ENCODE results near the gene SLC45A3. TPM values are rescaled to one million over a fixed set of nuclear protein-coding genes. Genes with fewer than 3 reads are reported as not detected.
A peak's percentile ranks its signal among the peaks of the same experiment; 100 is the strongest.

SLC45A3 gene
- total RNA-seq, 4 donors from 2014 or later = 1.2 to 3.1 (median 1.4) TPM

- intact Hi-C loops (cut with DNase I) = no loop called here
- 69 to 85% methylated on average over 13 of the region's 15 CpGs for WGBS, 2 donors
- peaks cover 10 to 56% (median 11%) of the 10 kb centered on the region in 3 donors for H3K4me1 ChIP-seq
- no peaks in the 10 kb centered on the region for H3K36me3 ChIP-seq
- H3K27me3 ChIP-seq = peaks cover 0 to 1% (median 0%) of the 10 kb centered on the region in 4 donors
- no peaks in the 10 kb centered on the region for H3K9me3 ChIP-seq
- H3K27ac ChIP-seq = no peak overlapping the region
- TF ChIP-seq CTCF (IDR thresholded peaks at IDR 0.05) = no peak
- TF ChIP-seq POLR2A (IDR thresholded peaks at IDR 0.05) = no peak
- no peak overlapping the region for H3K4me3 ChIP-seq
- no peak for DNase-seq
These were observed 18.1 kb downstream of the SLC45A3 start for GRCh38 chr1:205662135-205662738.

- H3K36me3 ChIP-seq = no peaks in the 10 kb centered on the region
- H3K4me3 ChIP-seq = no peak overlapping the region
- no peak for DNase-seq
- 72 to 77% methylated on average over 7 to 10 of the region's 16 CpGs for WGBS, 2 donors
- intact Hi-C loops (cut with DNase I) = no loop called here
- no peak overlapping the region for H3K27ac ChIP-seq
- no peaks in the 10 kb centered on the region for H3K9me3 ChIP-seq
- H3K27me3 ChIP-seq = peaks cover 0 to 7% (median 0%) of the 10 kb centered on the region in 4 donors
- no peak for TF ChIP-seq CTCF (IDR thresholded peaks at IDR 0.05)
- peaks cover 10 to 50% (median 11%) of the 10 kb centered on the region in 3 donors for H3K4me1 ChIP-seq
These were observed 18.7 kb downstream of the SLC45A3 start for GRCh38 chr1:205661429-205662134.

- 17 to 80% methylated on average over 1 of the region's 8 CpGs for WGBS, 2 donors
- no peaks in the 10 kb centered on the region for H3K36me3 ChIP-seq
- peaks cover 9 to 38% (median 11%) of the 10 kb centered on the region in 3 donors for H3K4me1 ChIP-seq
- H3K4me3 ChIP-seq = no peak overlapping the region
- H3K27me3 ChIP-seq = peaks cover 0 to 7% (median 0%) of the 10 kb centered on the region in 4 donors
- intact Hi-C loops (cut with DNase I) = no loop called here
- no peak for TF ChIP-seq CTCF (IDR thresholded peaks at IDR 0.05)
- TF ChIP-seq POLR2A (IDR thresholded peaks at IDR 0.05) = no peak
- DNase-seq = no peak
- H3K9me3 ChIP-seq = no peaks in the 10 kb centered on the region
- no peak overlapping the region for H3K27ac ChIP-seq
These were observed 19.9 kb downstream of the SLC45A3 start for GRCh38 chr1:205660361-205660760.

GRCh38 chr1:205658943-205659581 is 21.2 kb downstream of the SLC45A3 start:
- Histone ChIP-seq H3K27me3 (peaks cover 0 to 7% (median 0%) of the 10 kb centered on the region in 4 donors), H3K4me3 (no peak overlapping the region), H3K4me1 (peaks cover 0 to 25% (median 3%) of the 10 kb centered on the region in 3 donors), H3K9me3 (no peaks in the 10 kb centered on the region), H3K27ac (no peak overlapping the region), H3K36me3 (no peaks in the 10 kb centered on the region)
- DNase-seq = no peak
- TF ChIP-seq POLR2A (IDR thresholded peaks at IDR 0.05) (no peak), CTCF (IDR thresholded peaks at IDR 0.05) (peak; percentile 82 to 93 (median 86))
- intact Hi-C loops (cut with DNase I) = loop anchor here (5.0 kb wide), 2 partner anchors 67 to 127 kb away; no protein-coding TSS in a partner anchor
- 17 to 67% methylated on average over 1 to 10 of the region's 20 CpGs for WGBS, 2 donors

GRCh38 chr1:205656236-205656635 is 24.1 kb downstream of the SLC45A3 start:
- Histone ChIP-seq H3K4me1 (peaks cover 0 to 8% (median 3%) of the 10 kb centered on the region in 3 donors), H3K27me3 (peaks cover 0 to 7% (median 0%) of the 10 kb centered on the region in 4 donors), H3K27ac (no peak overlapping the region), H3K36me3 (no peaks in the 10 kb centered on the region), H3K4me3 (no peak overlapping the region), H3K9me3 (no peaks in the 10 kb centered on the region)
- no peak for TF ChIP-seq POLR2A (IDR thresholded peaks at IDR 0.05)
- TF ChIP-seq CTCF (IDR thresholded peaks at IDR 0.05) = no peak
- DNase-seq = no peak
- WGBS, 2 donors = 38 to 44% methylated on average over 2 of the region's 2 CpGs
- intact Hi-C loops (cut with DNase I) = loop anchor here (5.0 kb wide), 2 partner anchors 64 to 124 kb away; no protein-coding TSS in a partner anchor

Measured in esophagus squamous epithelium (tissue), 5 donors.